Choroid plexus epithelial cell (primary cell): ENCODE measurements around the gene EIF5A2.

Experiments
- DNase-seq: peaks from one replicate; pipeline ENCODE4 v3.0.0-alpha.2; 2010; ENCODE audit warnings: low read depth
- H3K4me3 ChIP-seq: 2 replicates; pipeline ENCODE4 v1.5.1; 2011; ENCODE audit warnings: low read depth, mild to moderate bottlenecking, control low read depth, low read length, moderate library complexity
- CTCF ChIP-seq: conservative IDR thresholded peaks from 2 replicates; pipeline ENCODE4 v1.5.1; 2011; ENCODE audit warnings: low read depth, mild to moderate bottlenecking, control low read depth, inconsistent platforms, low read length, moderate library complexity

The EIF5A2 gene

GRCh38 chr3:170848292-170848917, 60.0 kb downstream of the EIF5A2 start:
- peak; percentile 49 for TF ChIP-seq CTCF
- peak; percentile 57 for DNase-seq
- no peak overlapping the region for H3K4me3 ChIP-seq

- H3K4me3 ChIP-seq, result no peak overlapping the region
- no peak for TF ChIP-seq CTCF
- no peak for DNase-seq
These were observed 64.1 kb downstream of the EIF5A2 start for GRCh38 chr3:170844377-170844776.

- no peak for TF ChIP-seq CTCF
- DNase-seq, result peak; percentile 58
- H3K4me3 ChIP-seq, result no peak overlapping the region
These were observed 68.1 kb downstream of the EIF5A2 start for GRCh38 chr3:170840291-170840859.

GRCh38 chr3:170839518-170840100, 68.8 kb downstream of the EIF5A2 start:
- no peak overlapping the region for H3K4me3 ChIP-seq
- DNase-seq, result peak; percentile 23
- no peak for TF ChIP-seq CTCF
